Measurements from ENCODE around the gene CTIF. TPM values are rescaled to one million over a fixed set of nuclear protein-coding genes. Genes with fewer than 3 reads are reported as not detected.

The CTIF gene
- total and polyA plus RNA-seq, 12 donors, result 44.5 to 74.1 (median 58.9) TPM

DNA sequence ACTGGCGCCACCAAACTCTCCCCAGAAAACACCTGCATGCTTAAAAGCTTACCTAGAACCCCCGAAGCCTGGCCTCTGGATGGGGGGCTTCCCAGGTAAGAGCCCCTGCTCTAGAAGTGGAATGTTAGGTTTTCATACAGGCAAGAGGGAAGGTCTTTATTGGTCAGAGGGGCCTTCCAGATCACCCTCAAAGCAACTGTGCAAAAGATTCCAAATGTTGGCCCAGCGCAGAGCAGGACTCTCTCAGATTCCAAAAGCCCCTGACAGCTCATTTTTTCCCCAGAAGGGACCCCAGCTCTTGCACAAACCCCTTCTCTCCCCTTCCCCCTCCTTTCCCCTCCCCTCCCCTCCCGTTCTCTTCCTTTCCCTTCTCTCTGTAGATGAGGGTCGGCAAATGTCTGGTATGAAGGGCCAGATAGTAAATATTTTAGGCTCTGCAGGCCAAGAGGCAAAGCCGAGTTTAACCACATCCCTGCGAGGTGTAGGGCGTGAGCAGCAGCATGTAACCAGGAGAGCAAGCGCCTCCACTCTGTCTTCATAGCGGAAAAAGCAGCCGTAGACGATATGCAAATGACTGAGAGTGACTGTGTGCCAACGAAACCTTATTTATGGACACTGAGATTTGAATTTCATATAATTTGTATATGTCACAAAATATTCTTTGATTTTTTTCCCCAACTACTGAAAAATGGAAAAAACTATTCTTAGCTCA is 295.0 kb downstream of the CTIF start:
- Histone ChIP-seq H3K27ac (peak overlapping the region in 5 of 10 donors; percentile 7 to 83 (median 41)), H3K27me3 (no peaks in the 10 kb centered on the region), H3K4me1 (peaks cover 10 to 72% (median 48%) of the 10 kb centered on the region in 9 donors), H3K4me3 (peak overlapping the region in 1 of 10 donors; percentile 46), H3K36me3 (no peaks in the 10 kb centered on the region), H3K9me3 (no peaks in the 10 kb centered on the region)
- DNase-seq (no peak), ATAC-seq (peak in 1 of 8 donors; percentile 27)
- intact Hi-C loops (cut with DNase I), result loop anchor here in 2 of 10 donors (5.0 to 10.0 kb wide), 2 partner anchors 149 to 157 kb away; no protein-coding TSS in a partner anchor
- WGBS, 2 donors, result 86 to 87% methylated on average over 13 of the region's 13 CpGs
- TF ChIP-seq, protein P1, sequence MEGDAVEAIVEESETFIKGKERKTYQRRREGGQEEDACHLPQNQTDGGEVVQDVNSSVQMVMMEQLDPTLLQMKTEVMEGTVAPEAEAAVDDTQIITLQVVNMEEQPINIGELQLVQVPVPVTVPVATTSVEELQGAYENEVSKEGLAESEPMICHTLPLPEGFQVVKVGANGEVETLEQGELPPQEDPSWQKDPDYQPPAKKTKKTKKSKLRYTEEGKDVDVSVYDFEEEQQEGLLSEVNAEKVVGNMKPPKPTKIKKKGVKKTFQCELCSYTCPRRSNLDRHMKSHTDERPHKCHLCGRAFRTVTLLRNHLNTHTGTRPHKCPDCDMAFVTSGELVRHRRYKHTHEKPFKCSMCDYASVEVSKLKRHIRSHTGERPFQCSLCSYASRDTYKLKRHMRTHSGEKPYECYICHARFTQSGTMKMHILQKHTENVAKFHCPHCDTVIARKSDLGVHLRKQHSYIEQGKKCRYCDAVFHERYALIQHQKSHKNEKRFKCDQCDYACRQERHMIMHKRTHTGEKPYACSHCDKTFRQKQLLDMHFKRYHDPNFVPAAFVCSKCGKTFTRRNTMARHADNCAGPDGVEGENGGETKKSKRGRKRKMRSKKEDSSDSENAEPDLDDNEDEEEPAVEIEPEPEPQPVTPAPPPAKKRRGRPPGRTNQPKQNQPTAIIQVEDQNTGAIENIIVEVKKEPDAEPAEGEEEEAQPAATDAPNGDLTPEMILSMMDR (IDR thresholded peaks at IDR 0.05), result no peak

DNA sequence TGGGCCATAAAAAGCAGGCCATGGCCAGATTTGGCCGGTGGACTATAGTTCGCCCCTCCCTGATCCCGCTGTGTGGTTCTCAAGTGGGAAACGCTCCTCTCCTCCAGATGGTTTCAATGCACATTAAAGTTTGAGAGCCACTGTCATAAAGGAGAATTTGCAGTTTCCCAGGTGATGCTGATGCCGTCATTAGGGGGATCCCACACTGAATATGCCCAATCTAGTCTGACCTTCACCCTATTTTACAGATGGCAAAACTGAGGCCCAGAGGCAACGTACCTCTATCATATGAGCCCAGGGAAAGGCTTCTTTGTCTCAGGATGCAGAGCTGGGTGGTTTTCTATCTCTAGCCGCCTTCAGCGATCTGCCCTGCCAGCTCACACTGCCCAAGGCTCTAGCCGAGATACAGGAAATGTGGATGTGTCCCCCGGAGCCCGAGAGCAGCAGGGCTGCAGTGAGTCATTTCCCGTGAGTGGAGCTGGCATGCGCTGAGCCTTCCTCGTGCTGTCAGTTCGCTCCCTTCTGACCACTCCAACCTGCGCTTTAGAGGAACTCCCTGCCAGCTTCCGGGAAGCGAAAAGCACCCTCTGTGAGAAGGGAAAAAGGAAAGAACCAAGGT is 295.7 kb downstream of the CTIF start:
- 56 to 66% methylated on average over 18 of the region's 18 CpGs for WGBS, 2 donors
- no peaks in the 10 kb centered on the region for H3K9me3 ChIP-seq
- DNase-seq, result peak; percentile 61 to 67
- peaks cover 10 to 72% (median 45%) of the 10 kb centered on the region in 9 donors for H3K4me1 ChIP-seq
- TF ChIP-seq, protein P1 (IDR thresholded peaks at IDR 0.05), result no peak
- no peaks in the 10 kb centered on the region for H3K27me3 ChIP-seq
- intact Hi-C loops (cut with DNase I), result loop anchor here in 2 of 10 donors (5.0 to 10.0 kb wide), 2 partner anchors 150 to 157 kb away; no protein-coding TSS in a partner anchor
- ATAC-seq, result peak; percentile 53 to 81 (median 72)
- no peaks in the 10 kb centered on the region for H3K36me3 ChIP-seq
- H3K4me3 ChIP-seq, result peak overlapping the region in 1 of 10 donors; percentile 46
- H3K27ac ChIP-seq, result peak overlapping the region in 3 of 10 donors; percentile 12 to 83 (median 57)

GRCh38 chr18:48835119-48835518 is 296.3 kb downstream of the CTIF start:
- TF ChIP-seq, protein P1 (IDR thresholded peaks at IDR 0.05), result no peak
- peaks cover 13 to 72% (median 45%) of the 10 kb centered on the region in 9 donors for H3K4me1 ChIP-seq
- no peak for ATAC-seq
- H3K27ac ChIP-seq, result peak overlapping the region in 3 of 10 donors; percentile 12 to 83 (median 57)
- no peaks in the 10 kb centered on the region for H3K9me3 ChIP-seq
- DNase-seq, result no peak
- no peak overlapping the region for H3K4me3 ChIP-seq
- WGBS, 2 donors, result 73 to 89% methylated on average over 3 of the region's 3 CpGs
- no peaks in the 10 kb centered on the region for H3K36me3 ChIP-seq
- intact Hi-C loops (cut with DNase I), result loop anchor here in 1 of 10 donors (10.0 kb wide), 1 partner anchor 150 kb away; no protein-coding TSS in a partner anchor
- H3K27me3 ChIP-seq, result no peaks in the 10 kb centered on the region

GRCh38 chr18:48835745-48836170 is 296.9 kb downstream of the CTIF start:
- H3K36me3 ChIP-seq, result no peaks in the 10 kb centered on the region
- 92 to 93% methylated on average over 3 of the region's 3 CpGs for WGBS, 2 donors
- ATAC-seq (no peak), DNase-seq (no peak)
- no peak overlapping the region for H3K4me3 ChIP-seq
- no peaks in the 10 kb centered on the region for H3K27me3 ChIP-seq
- intact Hi-C loops (cut with DNase I), result loop anchor here in 1 of 10 donors (10.0 kb wide), 1 partner anchor 151 kb away; no protein-coding TSS in a partner anchor
- no peaks in the 10 kb centered on the region for H3K9me3 ChIP-seq
- peaks cover 14 to 74% (median 49%) of the 10 kb centered on the region in 9 donors for H3K4me1 ChIP-seq
- peak overlapping the region in 1 of 10 donors; percentile 57 for H3K27ac ChIP-seq
- TF ChIP-seq, protein P1 (IDR thresholded peaks at IDR 0.05), result no peak

Data from heart right ventricle (tissue), 16 donors.